Natural killer cell (primary cell): ENCODE measurements around the gene ASMT. TPM values are rescaled to one million over a fixed set of nuclear protein-coding genes. Genes with fewer than 3 reads are reported as not detected.

Experiments used
- ATAC-seq, 3 donors: fragments of 150-1000 bp in 2 of 3; fragments of 200-7000 bp in 1 of 3; cut with Tn5 transposase; 1 replicate in 1 of 3; 2 replicates in 2 of 3; pipeline ENCODE4 v1.10.0; 2021; ENCODE audit warnings: mild to moderate bottlenecking in 2 of 3, moderate library complexity in 2 of 3
- DNase-seq, 2 donors: peaks; one replicate each; pipeline versions ENCODE4 v3.0.0 to v3.0.0-alpha.2; 2013 to 2021; ENCODE audit warnings: mixed read lengths in 1 of 2
- H3K27ac ChIP-seq: one replicate; pipeline ENCODE4 v1.5.1; 2013; ENCODE audit warnings: mild to moderate bottlenecking, low read length
- H3K27me3 ChIP-seq: one replicate; pipeline ENCODE4 v1.6.1; 2013; ENCODE audit warnings: low read length; ENCODE audit not compliant: control insufficient read depth, insufficient read depth
- H3K36me3 ChIP-seq: one replicate; pipeline ENCODE4 v1.6.1; 2013; ENCODE audit warnings: low read length; ENCODE audit not compliant: control insufficient read depth, insufficient read depth
- H3K4me1 ChIP-seq: one replicate; pipeline ENCODE4 v1.6.1; 2013; ENCODE audit warnings: low read length; ENCODE audit not compliant: control insufficient read depth, insufficient read depth
- H3K4me3 ChIP-seq: one replicate; pipeline ENCODE4 v1.5.1; 2013; ENCODE audit warnings: low read length
- H3K9me3 ChIP-seq: one replicate; pipeline ENCODE4 v1.6.1; 2013; ENCODE audit warnings: low read length; ENCODE audit not compliant: control insufficient read depth, insufficient read depth
- H3K27ac Mint-ChIP-seq, 2 donors: one replicate each; pipeline ENCODE4 v1.8.0; 2022; ENCODE audit warnings: mild to moderate bottlenecking in 2 of 2, mixed read lengths in 2 of 2, moderate library complexity in 1 of 2
- H3K27me3 Mint-ChIP-seq, 2 donors: one replicate each; pipeline ENCODE4 v1.8.0; 2022; ENCODE audit warnings: low read depth in 2 of 2, mixed read lengths in 2 of 2
- H3K36me3 Mint-ChIP-seq: one replicate; pipeline ENCODE4 v1.8.0; 2022; ENCODE audit warnings: mixed read lengths
- H3K4me1 Mint-ChIP-seq, 2 donors: one replicate each; pipeline ENCODE4 v1.8.0; 2022; ENCODE audit warnings: mixed read lengths in 2 of 2
- H3K4me3 Mint-ChIP-seq: one replicate; pipeline ENCODE4 v1.8.0; 2022; ENCODE audit warnings: mild to moderate bottlenecking, moderate library complexity, mixed read lengths
- H3K9me3 Mint-ChIP-seq, 2 donors: one replicate each; pipeline ENCODE4 v1.8.0; 2022; ENCODE audit warnings: mixed read lengths in 2 of 2
- CTCF ChIP-seq: fragments of 200-600 bp; IDR thresholded peaks from one replicate; pipeline ENCODE4 v1.8.0; 2022; ENCODE audit warnings: antibody characterized with exemption
- WGBS: methylation state at CpG from one replicate; pipeline ENCODE4 v1.1.7; 2013; ENCODE audit warnings: missing lambda C conversion rate; ENCODE audit not compliant: insufficient coverage; 5-methylcytosine and 5-hydroxymethylcytosine counted together
- intact Hi-C: fragments of 100-400 bp; cut with micrococcal nuclease; formaldehyde crosslinking; loops from one replicate; pipeline ENCODE4 v1.14.2; 2022
- total RNA-seq, 4 donors: library from RNA; stranded (reverse); fragments of 120-200 nt in 1 of 4; gene quantifications; one replicate each; pipeline versions ENCODE4 v1.2.3 to v1.2.4, GENCODE V29; 2013 to 2022

Gene ASMT
- total RNA-seq, 3 donors from 2014 or later (not counting 1 experiment from before 2014, with no cell fraction given), result 0.79 to 1.8 (median 1.5) TPM

- Mint-ChIP-seq H3K27ac (peak overlapping the region; percentile 97 to 98), H3K9me3 (no peaks in the 10 kb centered on the region), H3K36me3 (peaks cover 9% of the 10 kb centered on the region), H3K4me1 (peaks cover 58 to 59% of the 10 kb centered on the region in 2 donors), H3K4me3 (peak overlapping the region; percentile 83), H3K27me3 (no peaks in the 10 kb centered on the region)
- no peak for ATAC-seq
- peaks cover 7% of the 10 kb centered on the region for H3K36me3 ChIP-seq
- DNase-seq, result no peak
- H3K27ac ChIP-seq, result peak overlapping the region; percentile 94
- H3K27me3 ChIP-seq, result no peaks in the 10 kb centered on the region
- WGBS, result 62% methylated on average over 15 of the region's 15 CpGs
- H3K9me3 ChIP-seq, result no peaks in the 10 kb centered on the region
- intact Hi-C loops, result loop anchor here (2.0 kb wide), 1 partner anchor 19 kb away; no protein-coding TSS in a partner anchor
- peaks cover 54% of the 10 kb centered on the region for H3K4me1 ChIP-seq
- no peak for TF ChIP-seq CTCF
- H3K4me3 ChIP-seq, result peak overlapping the region; percentile 64
These were observed 47.0 kb downstream of the ASMT start for GRCh38 chrX:1661922-1662221.

- Histone ChIP-seq H3K4me3 (no peak overlapping the region), H3K9me3 (no peaks in the 10 kb centered on the region), H3K27me3 (no peaks in the 10 kb centered on the region), H3K36me3 (peaks cover 10% of the 10 kb centered on the region), H3K4me1 (peaks cover 5% of the 10 kb centered on the region), H3K27ac (no peak overlapping the region)
- H3K36me3 Mint-ChIP-seq, result peaks cover 15% of the 10 kb centered on the region
- peak overlapping the region; percentile 72 to 76 for H3K27ac Mint-ChIP-seq
- 82% methylated on average over 6 of the region's 6 CpGs for WGBS
- ATAC-seq (no peak), DNase-seq (no peak)
- no peak for TF ChIP-seq CTCF
- H3K4me1 Mint-ChIP-seq, result peaks cover 35 to 42% of the 10 kb centered on the region in 2 donors
- intact Hi-C loops, result no loop called here
- H3K4me3 Mint-ChIP-seq, result peak overlapping the region; percentile 1
- H3K9me3 Mint-ChIP-seq, result no peaks in the 10 kb centered on the region
- H3K27me3 Mint-ChIP-seq, result no peaks in the 10 kb centered on the region
These were observed 52.7 kb downstream of the ASMT start for GRCh38 chrX:1667566-1667965.

GRCh38 chrX:1673337-1673736 is 58.5 kb downstream of the ASMT start:
- Mint-ChIP-seq H3K4me3 (no peak overlapping the region), H3K9me3 (no peaks in the 10 kb centered on the region), H3K36me3 (no peaks in the 10 kb centered on the region), H3K4me1 (peaks cover 5 to 6% of the 10 kb centered on the region in 2 donors), H3K27me3 (no peaks in the 10 kb centered on the region), H3K27ac (no peak overlapping the region)
- intact Hi-C loops, result no loop called here
- WGBS, result 83% methylated on average over 7 of the region's 7 CpGs
- Histone ChIP-seq H3K4me1 (no peaks in the 10 kb centered on the region), H3K4me3 (no peak overlapping the region), H3K27ac (no peak overlapping the region), H3K9me3 (no peaks in the 10 kb centered on the region), H3K36me3 (peaks cover 3% of the 10 kb centered on the region), H3K27me3 (no peaks in the 10 kb centered on the region)
- TF ChIP-seq CTCF, result peak; percentile 62
- DNase-seq (peak in 1 of 2 donors; percentile 78), ATAC-seq (peak; percentile 53 to 66 (median 59))

GRCh38 chrX:1676866-1677265 is 62.0 kb downstream of the ASMT start:
- Mint-ChIP-seq H3K36me3 (no peaks in the 10 kb centered on the region), H3K27me3 (no peaks in the 10 kb centered on the region), H3K9me3 (no peaks in the 10 kb centered on the region), H3K4me1 (peaks cover 7 to 13% of the 10 kb centered on the region in 2 donors), H3K4me3 (no peak overlapping the region), H3K27ac (no peak overlapping the region)
- intact Hi-C loops, result no loop called here
- no peak for TF ChIP-seq CTCF
- ATAC-seq, result no peak
- H3K36me3 ChIP-seq, result no peaks in the 10 kb centered on the region
- H3K4me1 ChIP-seq, result no peaks in the 10 kb centered on the region
- no peaks in the 10 kb centered on the region for H3K27me3 ChIP-seq
- H3K4me3 ChIP-seq, result no peak overlapping the region
- no peaks in the 10 kb centered on the region for H3K9me3 ChIP-seq
- no peak for DNase-seq
- 95% methylated on average over 14 of the region's 14 CpGs for WGBS
- no peak overlapping the region for H3K27ac ChIP-seq
